Mesothelial cell of epicardium (in vitro differentiated cells): ENCODE results near the gene GHITM. TPM values are rescaled to one million over a fixed set of nuclear protein-coding genes. Genes with fewer than 3 reads are reported as not detected.

Experiments used
- DNase-seq, 2 experiments: peaks; one replicate each; pipeline ENCODE4 v3.0.0; 2021; ENCODE audit warnings: low spot score in 2 of 2; ENCODE audit not compliant: unreplicated experiment in 2 of 2
- H3K27ac Mint-ChIP-seq: 2 replicates; pipeline ENCODE4 v1.8.0; 2021; ENCODE audit warnings: mixed read lengths
- H3K27me3 Mint-ChIP-seq: 2 replicates; pipeline ENCODE4 v1.8.0; 2021; ENCODE audit warnings: low read depth, mixed read lengths
- H3K36me3 Mint-ChIP-seq: 2 replicates; pipeline ENCODE4 v1.8.0; 2021; ENCODE audit warnings: mixed read lengths
- H3K4me1 Mint-ChIP-seq: 2 replicates; pipeline ENCODE4 v1.8.0; 2021; ENCODE audit warnings: mixed read lengths
- H3K4me3 Mint-ChIP-seq: 2 replicates; pipeline ENCODE4 v1.8.0; 2021; ENCODE audit warnings: mild to moderate bottlenecking, moderate library complexity, mixed read lengths
- H3K9me3 Mint-ChIP-seq: 2 replicates; pipeline ENCODE4 v1.8.0; 2021; ENCODE audit warnings: mixed read lengths
- CTCF ChIP-seq: fragments of 200-600 bp; sonication (generic); IDR thresholded peaks from one replicate; pipeline ENCODE4 v1.5.0; 2021; ENCODE audit warnings: antibody characterized with exemption; ENCODE audit not compliant: unreplicated experiment
- total RNA-seq: library from RNA; stranded (reverse); gene quantifications from 3 replicates; pipeline ENCODE4 v1.2.1, GENCODE V29; 2021

Gene GHITM
- total RNA-seq, 1 donor from 2014 or later: 59.0 TPM

GRCh38 chr10:84197643-84198042, 58.3 kb downstream of the GHITM start:
- TF ChIP-seq CTCF: no peak
- Mint-ChIP-seq H3K27ac (no peak overlapping the region), H3K4me3 (no peak overlapping the region), H3K27me3 (peaks cover 83% of the 10 kb centered on the region), H3K36me3 (no peaks in the 10 kb centered on the region), H3K4me1 (no peaks in the 10 kb centered on the region), H3K9me3 (no peaks in the 10 kb centered on the region)
- DNase-seq: no peak

- no peak overlapping the region for H3K4me3 Mint-ChIP-seq
- no peak overlapping the region for H3K27ac Mint-ChIP-seq
- H3K4me1 Mint-ChIP-seq: no peaks in the 10 kb centered on the region
- no peak for DNase-seq
- H3K9me3 Mint-ChIP-seq: no peaks in the 10 kb centered on the region
- no peak for TF ChIP-seq CTCF
- H3K36me3 Mint-ChIP-seq: no peaks in the 10 kb centered on the region
- H3K27me3 Mint-ChIP-seq: peaks cover 76% of the 10 kb centered on the region
Measured at GRCh38 chr10:84198206-84198915, 59.1 kb downstream of the GHITM start.

GRCh38 chr10:84200537-84201243, 61.4 kb downstream of the GHITM start:
- H3K27ac Mint-ChIP-seq: no peak overlapping the region
- H3K9me3 Mint-ChIP-seq: no peaks in the 10 kb centered on the region
- no peak for TF ChIP-seq CTCF
- H3K36me3 Mint-ChIP-seq: no peaks in the 10 kb centered on the region
- H3K4me1 Mint-ChIP-seq: no peaks in the 10 kb centered on the region
- DNase-seq: no peak
- no peak overlapping the region for H3K4me3 Mint-ChIP-seq
- peaks cover 66% of the 10 kb centered on the region for H3K27me3 Mint-ChIP-seq

- Mint-ChIP-seq H3K27ac (no peak overlapping the region), H3K4me3 (no peak overlapping the region), H3K36me3 (no peaks in the 10 kb centered on the region), H3K9me3 (no peaks in the 10 kb centered on the region), H3K27me3 (peaks cover 65% of the 10 kb centered on the region), H3K4me1 (no peaks in the 10 kb centered on the region)
- DNase-seq: no peak
- no peak for TF ChIP-seq CTCF
Measured at GRCh38 chr10:84201244-84201606, 61.9 kb downstream of the GHITM start.

GRCh38 chr10:84201682-84202081, 62.4 kb downstream of the GHITM start:
- Mint-ChIP-seq H3K9me3 (no peaks in the 10 kb centered on the region), H3K4me3 (no peak overlapping the region), H3K4me1 (no peaks in the 10 kb centered on the region), H3K36me3 (no peaks in the 10 kb centered on the region), H3K27ac (no peak overlapping the region), H3K27me3 (peaks cover 65% of the 10 kb centered on the region)
- DNase-seq: no peak
- TF ChIP-seq CTCF: no peak
